Measurements from ENCODE around the gene SLC35D1.
"Not testable (repeated sequence)": the region's sequence is repeated elsewhere in the genome, so short reads cannot be mapped to it uniquely, and the experiment has no call there.

Gene SLC35D1

GRCh38 chr1:66982561-66983260 lies 71.2 kb downstream of the SLC35D1 start:
- DNase-seq, result no peak

- no peak for DNase-seq
Observed at GRCh38 chr1:66981679-66982078, 72.3 kb downstream of the SLC35D1 start.

GRCh38 chr1:66980745-66981367 lies 73.1 kb downstream of the SLC35D1 start:
- no peak for DNase-seq

- DNase-seq, result not testable (repeated sequence)
Observed at GRCh38 chr1:66979621-66980020, 74.3 kb downstream of the SLC35D1 start.

- DNase-seq, result no peak
Observed at GRCh38 chr1:66978201-66978600, 75.7 kb downstream of the SLC35D1 start.

- no peak for DNase-seq
Observed at GRCh38 chr1:66968574-66968973, 85.4 kb downstream of the SLC35D1 start.

- not testable (repeated sequence) for DNase-seq
Observed at GRCh38 chr1:66966188-66966873, 87.6 kb downstream of the SLC35D1 start.

GRCh38 chr1:66957938-66958337 lies 96.0 kb downstream of the SLC35D1 start:
- DNase-seq, result no peak

GRCh38 chr1:66954208-66954607 lies 99.7 kb downstream of the SLC35D1 start:
- no peak for DNase-seq

GRCh38 chr1:66951513-66951912 lies 102.4 kb downstream of the SLC35D1 start:
- DNase-seq, result no peak
